SK-N-DZ (cell line): ENCODE measurements around the gene EEF1A2.

Source experiments
- DNase-seq: peaks from one replicate; pipeline ENCODE4 v3.0.0-alpha.2; 2015; ENCODE audit warnings: low spot score

The EEF1A2 gene

GRCh38 chr20:63537525-63538203 is 38.8 kb upstream of the EEF1A2 start:
- DNase-seq = peak; percentile 86

GRCh38 chr20:63536997-63537524 is 38.2 kb upstream of the EEF1A2 start, which contains the start of gene PTK6:
Gene PTK6 (minus strand): TSS chr20:63537376. CDS start chr20:63537314, 62 bp downstream.
- DNase-seq = no peak

GRCh38 chr20:63536241-63536977 is 37.5 kb upstream of the EEF1A2 start:
- DNase-seq = no peak

- DNase-seq = no peak
These were observed 36.2 kb upstream of the EEF1A2 start for GRCh38 chr20:63534831-63535651.

GRCh38 chr20:63534427-63534830 is 35.5 kb upstream of the EEF1A2 start:
- no peak for DNase-seq

GRCh38 chr20:63533871-63534393 is 35.0 kb upstream of the EEF1A2 start:
- DNase-seq = no peak

GRCh38 chr20:63533388-63533787 is 34.5 kb upstream of the EEF1A2 start:
- DNase-seq = no peak

- DNase-seq = no peak
These were observed 33.6 kb upstream of the EEF1A2 start for GRCh38 chr20:63532449-63532971.

- DNase-seq = no peak
These were observed 33.0 kb upstream of the EEF1A2 start for GRCh38 chr20:63531686-63532448.

- no peak for DNase-seq
These were observed 31.9 kb upstream of the EEF1A2 start for GRCh38 chr20:63530788-63531160.

- no peak for DNase-seq
These were observed 31.2 kb upstream of the EEF1A2 start for GRCh38 chr20:63529861-63530787.

GRCh38 chr20:63529180-63529860 is 30.4 kb upstream of the EEF1A2 start:
- no peak for DNase-seq

- DNase-seq = no peak
These were observed 28.3 kb upstream of the EEF1A2 start for GRCh38 chr20:63527184-63527583.

- DNase-seq = no peak
These were observed 27.1 kb upstream of the EEF1A2 start for GRCh38 chr20:63525971-63526370.

- no peak for DNase-seq
These were observed 26.3 kb upstream of the EEF1A2 start for GRCh38 chr20:63525185-63525584.

- DNase-seq = no peak
These were observed 24.2 kb upstream of the EEF1A2 start for GRCh38 chr20:63522981-63523611.

- no peak for DNase-seq
These were observed 23.4 kb upstream of the EEF1A2 start for GRCh38 chr20:63522091-63522868.

- DNase-seq = no peak
These were observed 22.7 kb upstream of the EEF1A2 start for GRCh38 chr20:63521602-63522001.
